Measurements from ENCODE around the gene RHEB. TPM values are rescaled to one million over a fixed set of nuclear protein-coding genes. Genes with fewer than 3 reads are reported as not detected.

RHEB gene
- polyA plus RNA-seq, 1 of the 3 experiments (the other 2 are of a cell fraction), result 87.3 TPM

DNA sequence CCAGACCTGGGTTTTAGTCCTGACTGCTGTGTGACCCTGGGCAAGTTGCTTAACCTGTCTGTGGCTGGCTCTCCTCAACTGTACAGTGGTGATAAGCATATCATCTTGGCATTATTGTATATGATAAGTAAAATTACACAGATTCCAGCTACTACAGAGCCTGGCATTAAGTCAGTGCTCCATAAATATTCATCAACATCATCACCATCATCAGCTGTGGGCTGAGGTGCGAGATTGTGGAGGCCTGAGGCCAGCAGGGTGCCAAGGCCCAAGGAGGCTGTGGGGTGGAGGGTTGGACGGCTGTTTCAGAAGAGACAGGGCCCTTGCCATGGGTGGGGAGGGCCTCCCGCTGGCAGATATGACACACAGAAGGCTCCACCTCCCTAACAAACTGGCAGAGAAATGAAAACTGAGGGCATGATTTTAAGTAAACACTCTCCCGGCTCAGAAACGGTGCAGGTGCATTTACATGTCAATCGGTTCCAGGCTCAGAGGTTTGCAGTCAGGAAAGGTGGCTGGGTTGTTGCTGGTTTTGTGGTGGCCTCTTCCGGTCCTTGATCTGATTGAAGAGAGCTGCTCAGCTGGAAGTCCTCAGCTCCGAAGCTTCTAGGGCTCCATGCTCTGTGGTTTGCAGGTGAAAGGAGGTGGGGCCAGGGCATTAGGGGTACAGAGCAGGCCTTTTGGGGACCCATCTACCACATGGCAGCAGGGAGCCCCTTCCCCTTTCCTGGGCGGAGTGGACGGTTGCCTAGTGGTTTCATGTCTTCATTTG is 89.9 kb downstream of the RHEB start:
- CTCF ChIA-PET, result interaction anchor here (0.6 to 1.9 kb wide), 6 partner anchors 10 to 375 kb away, joined by 3 to 8 read pairs (median 3); partner anchors contain the start of gene CRYGN
- WGBS (ENCODE audit: low lambda C conversion rate), result 69% methylated on average over 10 of the region's 10 CpGs
- DNase-seq, result no peak
- H3K9me2 ChIP-seq, result no peaks in the 10 kb centered on the region
- H3K79me2 ChIP-seq (ENCODE audit: insufficient read depth), result no peaks in the 10 kb centered on the region
- no peaks in the 10 kb centered on the region for H3K9me3 ChIP-seq
- H4K20me1 ChIP-seq (ENCODE audit: insufficient read depth), result no peaks in the 10 kb centered on the region
- no peak overlapping the region for H3K27ac ChIP-seq (ENCODE audit: low read depth in 2 of 2, low read length in 1 of 2)
- no peaks in the 10 kb centered on the region for H3K36me3 ChIP-seq (replicated peaks in 1 of 2; ENCODE audit: control insufficient read depth in 1 of 2, insufficient read depth in 2 of 2, low read length in 1 of 2)
- no peak overlapping the region for H3K4me2 ChIP-seq
- peaks cover 8 to 11% of the 10 kb centered on the region in 2 experiments; a peak in 1 of 4 replicates for H3K4me1 ChIP-seq (ENCODE audit: control insufficient read depth in 1 of 2, insufficient read depth in 2 of 2, low read depth in 1 of 2, low read length in 1 of 2)
- no peak overlapping the region for H3K4me3 ChIP-seq (ENCODE audit: low read depth in 2 of 2, low read length in 1 of 2)
- POLR2A ChIA-PET, result no interaction called here
- H3F3A ChIP-seq (replicated peaks; ENCODE audit: insufficient read depth), result no peaks in the 10 kb centered on the region
- H2AFZ ChIP-seq (ENCODE audit: low read depth), result no peak overlapping the region
- H3K27me3 ChIP-seq (ENCODE audit: insufficient read depth), result no peaks in the 10 kb centered on the region
- TF ChIP-seq EZH2phosphoT487 (IDR thresholded peaks at IDR 0.05; ENCODE audit: borderline replicate concordance, low read depth) (no peak), GABPA (IDR thresholded peaks at IDR 0.05; ENCODE audit: low read depth) (no peak), GATA2 (CRISPR knock-in tag; IDR thresholded peaks at IDR 0.05) (no peak), FOXM1 (IDR thresholded peaks at IDR 0.05; ENCODE audit: low read depth) (no peak), RXRA (IDR thresholded peaks at IDR 0.05; ENCODE audit: borderline replicate concordance, low read depth) (no peak), FOXJ3 (CRISPR knock-in tag; IDR thresholded peaks at IDR 0.05) (no peak), NRF1 (IDR thresholded peaks at IDR 0.05; ENCODE audit: low read depth, low read length) (no peak), RCOR1 (IDR thresholded peaks at IDR 0.05; ENCODE audit: low read length) (no peak), CHD2 (IDR thresholded peaks at IDR 0.05; ENCODE audit: low read length, partially characterized antibody) (no peak), EP300 (IDR thresholded peaks at IDR 0.05; ENCODE audit: borderline replicate concordance in 1 of 2, low read depth in 1 of 2, low read length in 1 of 2) (no peak), MEF2A (IDR thresholded peaks at IDR 0.05; ENCODE audit: borderline replicate concordance, low read depth) (no peak)
- TF ChIP-seq, protein P1, sequence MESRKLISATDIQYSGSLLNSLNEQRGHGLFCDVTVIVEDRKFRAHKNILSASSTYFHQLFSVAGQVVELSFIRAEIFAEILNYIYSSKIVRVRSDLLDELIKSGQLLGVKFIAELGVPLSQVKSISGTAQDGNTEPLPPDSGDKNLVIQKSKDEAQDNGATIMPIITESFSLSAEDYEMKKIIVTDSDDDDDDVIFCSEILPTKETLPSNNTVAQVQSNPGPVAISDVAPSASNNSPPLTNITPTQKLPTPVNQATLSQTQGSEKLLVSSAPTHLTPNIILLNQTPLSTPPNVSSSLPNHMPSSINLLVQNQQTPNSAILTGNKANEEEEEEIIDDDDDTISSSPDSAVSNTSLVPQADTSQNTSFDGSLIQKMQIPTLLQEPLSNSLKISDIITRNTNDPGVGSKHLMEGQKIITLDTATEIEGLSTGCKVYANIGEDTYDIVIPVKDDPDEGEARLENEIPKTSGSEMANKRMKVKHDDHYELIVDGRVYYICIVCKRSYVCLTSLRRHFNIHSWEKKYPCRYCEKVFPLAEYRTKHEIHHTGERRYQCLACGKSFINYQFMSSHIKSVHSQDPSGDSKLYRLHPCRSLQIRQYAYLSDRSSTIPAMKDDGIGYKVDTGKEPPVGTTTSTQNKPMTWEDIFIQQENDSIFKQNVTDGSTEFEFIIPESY (IDR thresholded peaks at IDR 0.05; ENCODE audit: borderline replicate concordance, low read depth), result no peak
- TF ChIP-seq, protein P2, sequence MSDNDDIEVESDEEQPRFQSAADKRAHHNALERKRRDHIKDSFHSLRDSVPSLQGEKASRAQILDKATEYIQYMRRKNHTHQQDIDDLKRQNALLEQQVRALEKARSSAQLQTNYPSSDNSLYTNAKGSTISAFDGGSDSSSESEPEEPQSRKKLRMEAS (IDR thresholded peaks at IDR 0.05; ENCODE audit: low read depth), result no peak
- no peak overlapping the region for H3K9ac ChIP-seq

DNA sequence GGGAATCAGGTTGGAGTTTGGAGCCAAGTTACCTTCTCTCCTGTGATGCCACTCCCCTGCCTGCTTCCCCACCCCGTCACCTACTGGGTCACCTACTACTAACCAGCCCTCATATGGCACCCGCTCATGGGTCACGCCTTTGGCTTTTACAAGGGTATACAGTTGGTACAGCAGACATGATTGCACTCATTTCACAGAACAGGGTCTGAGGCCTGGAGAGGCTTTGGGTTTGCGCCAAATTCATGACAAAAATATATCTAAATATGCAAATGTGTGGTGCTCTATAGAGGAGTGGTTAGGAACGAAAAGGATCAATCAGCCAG is 90.5 kb downstream of the RHEB start:
- no peak overlapping the region for H3K4me2 ChIP-seq
- POLR2A ChIA-PET, result no interaction called here
- peaks cover 8 to 11% of the 10 kb centered on the region in 2 experiments; a peak in 1 of 4 replicates for H3K4me1 ChIP-seq (ENCODE audit: control insufficient read depth in 1 of 2, insufficient read depth in 2 of 2, low read depth in 1 of 2, low read length in 1 of 2)
- H4K20me1 ChIP-seq (ENCODE audit: insufficient read depth), result no peaks in the 10 kb centered on the region
- TF ChIP-seq, protein P3, sequence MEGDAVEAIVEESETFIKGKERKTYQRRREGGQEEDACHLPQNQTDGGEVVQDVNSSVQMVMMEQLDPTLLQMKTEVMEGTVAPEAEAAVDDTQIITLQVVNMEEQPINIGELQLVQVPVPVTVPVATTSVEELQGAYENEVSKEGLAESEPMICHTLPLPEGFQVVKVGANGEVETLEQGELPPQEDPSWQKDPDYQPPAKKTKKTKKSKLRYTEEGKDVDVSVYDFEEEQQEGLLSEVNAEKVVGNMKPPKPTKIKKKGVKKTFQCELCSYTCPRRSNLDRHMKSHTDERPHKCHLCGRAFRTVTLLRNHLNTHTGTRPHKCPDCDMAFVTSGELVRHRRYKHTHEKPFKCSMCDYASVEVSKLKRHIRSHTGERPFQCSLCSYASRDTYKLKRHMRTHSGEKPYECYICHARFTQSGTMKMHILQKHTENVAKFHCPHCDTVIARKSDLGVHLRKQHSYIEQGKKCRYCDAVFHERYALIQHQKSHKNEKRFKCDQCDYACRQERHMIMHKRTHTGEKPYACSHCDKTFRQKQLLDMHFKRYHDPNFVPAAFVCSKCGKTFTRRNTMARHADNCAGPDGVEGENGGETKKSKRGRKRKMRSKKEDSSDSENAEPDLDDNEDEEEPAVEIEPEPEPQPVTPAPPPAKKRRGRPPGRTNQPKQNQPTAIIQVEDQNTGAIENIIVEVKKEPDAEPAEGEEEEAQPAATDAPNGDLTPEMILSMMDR (IDR thresholded peaks at IDR 0.05), result no peak
- no peak for TF ChIP-seq SIN3A (IDR thresholded peaks at IDR 0.05; ENCODE audit: borderline replicate concordance, low read depth, low read length)
- TF ChIP-seq, protein P1 (IDR thresholded peaks at IDR 0.05; ENCODE audit: borderline replicate concordance, low read depth), result no peak
- no peak for TF ChIP-seq NFIC (IDR thresholded peaks at IDR 0.05; ENCODE audit: borderline replicate concordance)
- TF ChIP-seq FOSL2 (IDR thresholded peaks at IDR 0.05; ENCODE audit: borderline replicate concordance, low read depth), result no peak
- no peak for TF ChIP-seq RCOR1 (IDR thresholded peaks at IDR 0.05; ENCODE audit: low read length)
- no peaks in the 10 kb centered on the region for H3F3A ChIP-seq (replicated peaks; ENCODE audit: insufficient read depth)
- no peaks in the 10 kb centered on the region for H3K36me3 ChIP-seq (replicated peaks in 1 of 2; ENCODE audit: control insufficient read depth in 1 of 2, insufficient read depth in 2 of 2, low read length in 1 of 2)
- no peak overlapping the region for H2AFZ ChIP-seq (ENCODE audit: low read depth)
- DNase-seq, result no peak
- no peak overlapping the region for H3K9ac ChIP-seq
- H3K79me2 ChIP-seq (ENCODE audit: insufficient read depth), result no peaks in the 10 kb centered on the region
- no peaks in the 10 kb centered on the region for H3K27me3 ChIP-seq (ENCODE audit: insufficient read depth)
- no peaks in the 10 kb centered on the region for H3K9me3 ChIP-seq
- no peak overlapping the region for H3K27ac ChIP-seq (ENCODE audit: low read depth in 2 of 2, low read length in 1 of 2)
- H3K4me3 ChIP-seq (ENCODE audit: low read depth in 2 of 2, low read length in 1 of 2), result no peak overlapping the region
- no peaks in the 10 kb centered on the region for H3K9me2 ChIP-seq
- CTCF ChIA-PET, result interaction anchor here (1.0 kb wide), 1 partner anchor 19 kb away, joined by 3 read pairs; no protein-coding TSS in a partner anchor
- WGBS (ENCODE audit: low lambda C conversion rate), result 96% methylated on average over 5 of the region's 5 CpGs
